HFF-Myc (cell line): ENCODE data around the gene CDH20.

Experiments used
- DNase-seq: peaks from one replicate; pipeline ENCODE4 v3.0.0-alpha.2; 2011; ENCODE audit warnings: low read depth; ENCODE audit errors: extremely low read depth
- H3K4me3 ChIP-seq: replicated peaks from 2 replicates; pipeline ENCODE4 v1.5.1; 2011; ENCODE audit warnings: low read depth, mild to moderate bottlenecking, control low read depth, low read length
- CTCF ChIP-seq: IDR thresholded peaks from 2 replicates; pipeline ENCODE4 v1.5.1; 2012; ENCODE audit warnings: mild to moderate bottlenecking, low read depth, low read length, control low read depth; ENCODE audit errors: missing control alignments

Gene CDH20

DNA sequence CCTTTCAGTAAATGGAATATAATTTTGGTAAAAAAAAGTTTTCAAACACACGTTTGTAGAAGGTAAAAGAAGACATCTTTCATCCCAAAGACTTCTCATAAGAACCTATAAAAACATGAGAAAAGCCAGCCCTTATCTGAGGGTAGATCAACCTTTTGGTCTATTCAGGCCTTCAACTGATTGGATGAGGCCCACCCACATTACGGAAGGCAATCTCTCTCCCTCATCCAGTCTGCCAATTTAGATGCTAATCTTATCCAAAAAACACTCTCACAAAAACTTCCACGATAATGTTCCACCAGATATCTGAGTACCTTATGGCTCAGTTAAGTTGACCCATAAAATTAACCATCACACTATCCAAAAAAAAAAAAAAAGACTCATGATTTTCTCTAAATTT is 2.2 kb upstream of the CDH20 start:
- no peak for TF ChIP-seq CTCF
- no peak for DNase-seq
- no peak overlapping the region for H3K4me3 ChIP-seq

- peak overlapping the region; percentile 41 for H3K4me3 ChIP-seq
- DNase-seq: no peak
- TF ChIP-seq CTCF: no peak
These were observed 688 bp downstream of the CDH20 start for GRCh38 chr18:61333746-61334490.

GRCh38 chr18:61334491-61334850 is 1.2 kb downstream of the CDH20 start:
- no peak for DNase-seq
- peak overlapping the region; percentile 41 for H3K4me3 ChIP-seq
- TF ChIP-seq CTCF: no peak

DNA sequence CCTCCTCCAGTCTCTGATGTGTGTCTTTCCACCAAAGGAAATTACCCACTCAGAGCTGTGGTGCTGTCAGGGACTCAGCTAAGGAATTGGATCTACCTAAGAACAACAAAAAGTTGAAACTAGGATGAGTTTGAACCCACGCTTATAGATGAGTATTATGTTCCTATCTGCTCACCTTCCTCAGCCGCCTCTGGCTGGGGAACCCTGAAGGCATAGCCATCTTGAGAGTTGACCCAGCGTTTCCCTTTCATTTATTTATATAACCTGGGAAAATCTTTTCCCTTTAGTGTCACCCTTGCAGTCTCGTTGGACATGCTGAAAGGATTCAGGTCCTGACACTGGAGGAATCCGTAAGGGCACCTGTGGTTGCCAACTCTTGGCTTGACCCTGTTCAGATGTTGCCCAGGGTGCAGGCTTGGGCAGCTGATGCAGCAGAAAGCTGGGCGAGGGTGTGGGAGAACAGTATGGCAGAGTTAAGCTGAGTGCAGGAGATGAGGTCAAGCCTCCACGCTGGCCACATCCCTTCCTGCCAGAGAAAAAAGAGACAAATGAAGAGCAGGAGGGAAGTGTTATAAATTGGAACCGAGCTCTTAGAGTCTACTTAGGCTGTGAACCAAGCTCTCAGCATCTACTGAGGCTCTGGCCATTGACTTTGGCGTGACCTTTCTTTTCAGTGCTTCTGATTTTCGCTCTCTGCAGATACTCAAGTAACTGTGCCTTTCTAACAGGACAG is 1.9 kb downstream of the CDH20 start:
- no peak for DNase-seq
- no peak for TF ChIP-seq CTCF
- H3K4me3 ChIP-seq: no peak overlapping the region

GRCh38 chr18:61335684-61336555 is 2.7 kb downstream of the CDH20 start:
- H3K4me3 ChIP-seq: no peak overlapping the region
- no peak for TF ChIP-seq CTCF
- no peak for DNase-seq

GRCh38 chr18:61336766-61337165 is 3.5 kb downstream of the CDH20 start:
- no peak overlapping the region for H3K4me3 ChIP-seq
- DNase-seq: no peak

More at GRCh38 chr18:61336766-61337165, 3.5 kb downstream of the CDH20 start:
- no peak for TF ChIP-seq CTCF
